NCI-H510A treated with DMSO at 0.1 percent for 48 hours (cell line): ENCODE measurements around the gene ELP5.
A peak's percentile ranks its signal among the peaks of the same experiment; 100 is the strongest.

Experiments
- DNase-seq: peaks from one replicate; lab custom pipeline; 2025; lab: John Stamatoyannopoulos, UW

ELP5 gene

DNA sequence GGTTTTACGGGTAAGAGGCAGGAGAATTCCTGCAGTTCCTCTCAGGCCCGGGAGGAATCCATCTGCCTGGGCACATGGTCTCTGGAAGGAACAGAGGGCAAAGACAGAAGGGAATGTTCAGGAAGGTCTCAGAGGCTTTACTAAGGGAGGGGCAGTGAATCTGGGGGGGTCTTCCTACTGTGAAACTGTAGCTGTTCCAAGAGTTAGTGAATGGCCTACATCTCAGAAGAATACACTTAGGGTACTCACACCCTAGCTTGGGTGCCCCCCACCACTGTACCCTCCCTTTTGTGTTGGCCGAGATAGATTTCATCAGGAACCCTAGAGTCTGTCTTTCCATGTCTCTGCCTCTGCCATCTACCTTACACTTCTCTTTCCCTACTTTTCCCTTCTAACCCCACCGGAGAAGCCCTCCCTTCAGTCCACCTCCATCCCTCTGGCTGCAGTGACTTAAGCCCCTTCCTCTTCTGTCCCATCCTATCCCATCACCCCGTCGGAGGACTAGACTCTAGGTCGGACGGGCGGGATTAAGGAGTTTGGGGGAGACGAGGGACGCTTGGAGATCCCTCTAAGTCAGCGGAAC is 32.7 kb upstream of the ELP5 start:
- DNase-seq = no peak

DNA sequence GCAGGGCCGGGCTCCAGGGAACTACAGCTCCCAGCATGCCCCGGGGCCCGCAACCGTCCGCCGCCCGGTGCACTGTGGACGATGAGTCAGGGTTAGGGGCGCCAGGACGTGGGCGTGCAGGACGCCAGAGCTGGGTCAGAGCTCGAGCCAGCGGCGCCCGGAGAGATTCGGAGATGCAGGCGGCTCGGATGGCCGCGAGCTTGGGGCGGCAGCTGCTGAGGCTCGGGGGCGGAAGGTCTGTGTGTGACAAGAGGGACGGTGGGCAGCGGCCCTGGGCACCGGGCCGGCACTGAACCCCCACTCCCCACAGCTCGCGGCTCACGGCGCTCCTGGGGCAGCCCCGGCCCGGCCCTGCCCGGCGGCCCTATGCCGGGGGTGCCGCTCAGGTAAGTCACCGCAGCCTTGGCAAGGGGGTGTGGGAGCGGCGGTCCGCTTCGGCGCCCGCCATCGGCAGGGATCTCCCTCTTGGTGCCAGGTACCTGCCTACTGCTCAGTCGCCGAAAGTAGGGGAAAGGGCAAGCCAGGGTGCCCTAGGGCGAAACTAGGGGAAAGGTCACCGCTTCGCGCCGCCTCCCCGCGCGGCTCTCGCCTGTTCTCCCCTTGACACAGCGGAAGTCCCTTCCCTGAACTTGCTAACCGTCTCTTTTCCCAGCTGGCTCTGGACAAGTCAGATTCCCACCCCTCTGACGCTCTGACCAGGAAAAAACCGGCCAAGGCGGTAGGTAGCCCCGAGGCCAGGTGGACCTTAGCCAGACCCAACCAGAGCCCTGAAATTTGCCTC is 32.0 kb upstream of the ELP5 start, which contains the start of the genes ACADVL and DLG4:
Gene ACADVL (plus strand): TSS at position 127 of the 781 bp plus-strand sequence. CDS start 47 bp downstream, at position 174.
Gene DLG4 (minus strand): TSS at position 25 of the 781 bp plus-strand sequence.
- peak; percentile 52 for DNase-seq

DNA sequence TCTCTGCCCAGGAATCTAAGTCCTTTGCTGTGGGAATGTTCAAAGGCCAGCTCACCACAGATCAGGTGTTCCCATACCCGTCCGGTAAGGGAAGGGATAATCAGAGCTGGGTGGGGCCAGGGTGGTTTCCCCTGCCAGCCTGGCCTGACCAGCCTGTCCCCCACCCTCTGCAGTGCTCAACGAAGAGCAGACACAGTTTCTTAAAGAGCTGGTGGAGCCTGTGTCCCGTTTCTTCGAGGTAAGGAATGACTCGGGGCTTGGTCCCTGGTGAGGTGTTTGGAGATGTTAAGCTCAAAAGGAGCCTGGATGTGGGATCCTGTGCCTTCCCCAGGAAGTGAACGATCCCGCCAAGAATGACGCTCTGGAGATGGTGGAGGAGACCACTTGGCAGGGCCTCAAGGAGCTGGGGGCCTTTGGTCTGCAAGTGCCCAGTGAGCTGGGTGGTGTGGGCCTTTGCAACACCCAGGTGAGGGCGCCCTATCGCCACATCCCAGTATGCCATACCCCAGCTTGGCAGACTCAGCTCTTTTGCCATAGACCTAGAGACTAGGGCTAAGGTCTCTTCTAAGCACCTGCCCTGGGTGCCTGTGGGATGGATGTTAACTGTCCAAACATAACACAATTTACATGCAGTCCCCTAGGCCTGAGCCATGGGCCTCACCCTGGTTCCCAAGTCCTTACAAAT is 31.3 kb upstream of the ELP5 start:
- peak; percentile 20 for DNase-seq

DNA sequence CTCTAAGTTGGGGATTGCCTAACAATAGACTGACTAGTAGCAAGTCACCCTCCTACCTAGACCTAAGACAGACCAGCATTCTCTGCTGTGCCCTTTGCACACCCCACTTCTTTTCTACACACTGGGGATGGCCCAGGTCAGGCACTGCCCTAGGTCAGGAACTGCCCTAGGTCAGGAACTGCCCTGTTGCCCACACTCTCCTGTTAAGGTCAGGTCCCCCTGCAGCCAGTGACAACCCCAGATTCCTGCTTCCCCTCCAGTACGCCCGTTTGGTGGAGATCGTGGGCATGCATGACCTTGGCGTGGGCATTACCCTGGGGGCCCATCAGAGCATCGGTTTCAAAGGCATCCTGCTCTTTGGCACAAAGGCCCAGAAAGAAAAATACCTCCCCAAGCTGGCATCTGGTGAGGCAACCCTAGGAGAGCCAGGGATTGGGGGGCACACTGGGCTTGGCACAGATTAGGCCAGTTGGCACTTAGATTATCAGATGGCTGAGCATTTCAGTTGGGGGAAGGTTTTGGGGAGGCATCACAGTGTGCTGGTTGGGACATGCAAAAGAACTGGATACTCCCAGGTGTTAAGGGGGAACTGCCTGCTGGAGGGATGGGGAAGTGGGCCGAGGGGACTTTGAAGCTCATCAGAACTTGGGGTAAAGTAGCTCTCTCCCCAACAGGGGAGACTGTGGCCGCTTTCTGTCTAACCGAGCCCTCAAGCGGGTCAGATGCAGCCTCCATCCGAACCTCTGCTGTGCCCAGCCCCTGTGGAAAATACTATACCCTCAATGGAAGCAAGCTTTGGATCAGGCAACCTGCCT is 30.5 kb upstream of the ELP5 start:
- no peak for DNase-seq

DNA sequence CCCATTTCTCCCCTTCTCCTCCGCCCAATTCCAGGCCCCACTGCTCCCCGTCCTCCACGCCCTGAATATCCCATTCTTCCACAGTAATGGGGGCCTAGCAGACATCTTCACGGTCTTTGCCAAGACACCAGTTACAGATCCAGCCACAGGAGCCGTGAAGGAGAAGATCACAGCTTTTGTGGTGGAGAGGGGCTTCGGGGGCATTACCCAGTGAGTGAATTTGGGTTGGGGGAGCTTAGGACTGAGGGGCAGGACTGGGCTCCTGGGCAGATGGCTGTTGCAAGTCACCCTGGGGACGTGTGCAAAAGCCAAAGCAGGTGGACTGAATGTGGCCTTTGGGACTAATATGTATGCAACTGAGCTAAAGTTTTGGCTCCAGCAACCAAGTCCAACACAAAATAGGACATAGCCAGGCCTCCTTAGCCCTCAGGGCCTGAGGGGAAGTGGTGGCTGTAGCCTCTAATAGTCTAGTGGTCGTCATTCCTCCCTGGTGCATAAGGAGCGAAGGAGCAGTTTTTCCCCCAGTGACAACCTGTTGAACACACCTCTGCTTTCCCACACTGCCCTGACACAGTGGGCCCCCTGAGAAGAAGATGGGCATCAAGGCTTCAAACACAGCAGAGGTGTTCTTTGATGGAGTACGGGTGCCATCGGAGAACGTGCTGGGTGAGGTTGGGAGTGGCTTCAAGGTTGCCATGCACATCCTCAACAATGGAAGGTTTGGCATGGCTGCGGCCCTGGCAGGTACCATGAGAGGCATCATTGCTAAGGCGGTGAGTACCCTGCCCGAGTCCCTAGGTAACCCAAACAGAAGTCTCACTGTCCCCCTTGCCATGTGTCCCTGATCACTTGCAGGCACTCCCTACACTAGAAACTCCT is 29.7 kb upstream of the ELP5 start:
- DNase-seq = no peak

DNA sequence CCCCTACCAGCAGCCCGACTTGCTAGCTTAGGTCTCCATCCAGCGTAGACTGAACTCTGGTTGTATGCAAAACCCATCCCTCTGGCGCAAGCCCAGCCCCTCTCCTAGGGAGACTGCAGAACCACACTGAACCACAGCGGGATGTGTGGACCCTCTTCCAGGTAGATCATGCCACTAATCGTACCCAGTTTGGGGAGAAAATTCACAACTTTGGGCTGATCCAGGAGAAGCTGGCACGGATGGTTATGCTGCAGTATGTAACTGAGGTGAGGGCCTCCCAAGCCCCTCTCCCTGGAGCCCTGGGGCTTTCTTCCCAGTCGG is 29.1 kb upstream of the ELP5 start:
- DNase-seq = no peak

DNA sequence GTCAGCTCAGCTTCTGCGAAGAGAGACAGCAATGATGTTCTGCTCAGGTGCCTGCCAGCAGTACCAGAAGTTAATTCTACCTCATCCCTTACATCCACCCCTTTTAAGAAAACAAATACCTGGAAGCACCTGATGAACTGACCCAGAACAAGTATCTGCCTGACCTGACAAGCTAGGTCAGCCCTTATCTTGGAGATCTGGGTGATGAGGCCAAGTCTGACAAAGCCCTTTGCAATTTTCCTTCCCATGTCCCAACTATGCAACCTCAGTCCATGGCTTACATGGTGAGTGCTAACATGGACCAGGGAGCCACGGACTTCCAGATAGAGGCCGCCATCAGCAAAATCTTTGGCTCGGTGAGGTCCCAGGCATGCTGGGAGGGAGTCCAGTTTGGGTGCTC is 28.6 kb upstream of the ELP5 start:
- DNase-seq = no peak

DNA sequence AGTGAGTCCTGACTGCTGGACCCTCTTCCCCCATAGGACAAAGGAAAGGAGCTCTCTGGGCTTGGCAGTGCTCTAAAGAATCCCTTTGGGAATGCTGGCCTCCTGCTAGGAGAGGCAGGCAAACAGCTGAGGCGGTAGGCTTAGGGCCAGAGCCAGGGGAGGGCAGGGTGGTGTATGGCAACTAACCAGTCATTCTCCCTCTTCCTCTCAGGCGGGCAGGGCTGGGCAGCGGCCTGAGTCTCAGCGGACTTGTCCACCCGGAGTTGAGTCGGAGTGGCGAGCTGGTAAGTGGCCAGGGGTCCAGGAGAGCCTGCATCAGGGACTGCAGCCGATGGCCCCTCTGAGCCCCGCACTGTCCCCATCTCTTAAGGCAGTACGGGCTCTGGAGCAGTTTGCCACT is 27.9 kb upstream of the ELP5 start:
- DNase-seq = no peak

DNA sequence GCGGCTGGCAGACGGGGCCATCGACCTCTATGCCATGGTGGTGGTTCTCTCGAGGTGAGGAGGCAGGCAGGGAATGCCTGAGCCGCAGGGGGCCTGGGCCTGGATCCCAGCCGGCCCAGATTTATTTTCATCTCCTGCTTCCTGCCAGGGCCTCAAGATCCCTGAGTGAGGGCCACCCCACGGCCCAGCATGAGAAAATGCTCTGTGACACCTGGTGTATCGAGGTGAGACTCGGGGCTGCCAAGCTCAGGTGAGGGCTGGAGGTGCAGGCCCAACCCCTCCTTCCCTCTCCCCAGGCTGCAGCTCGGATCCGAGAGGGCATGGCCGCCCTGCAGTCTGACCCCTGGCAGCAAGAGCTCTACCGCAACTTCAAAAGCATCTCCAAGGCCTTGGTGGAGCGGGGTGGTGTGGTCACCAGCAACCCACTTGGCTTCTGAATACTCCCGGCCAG is 27.3 kb upstream of the ELP5 start:
- DNase-seq = no peak

DNA sequence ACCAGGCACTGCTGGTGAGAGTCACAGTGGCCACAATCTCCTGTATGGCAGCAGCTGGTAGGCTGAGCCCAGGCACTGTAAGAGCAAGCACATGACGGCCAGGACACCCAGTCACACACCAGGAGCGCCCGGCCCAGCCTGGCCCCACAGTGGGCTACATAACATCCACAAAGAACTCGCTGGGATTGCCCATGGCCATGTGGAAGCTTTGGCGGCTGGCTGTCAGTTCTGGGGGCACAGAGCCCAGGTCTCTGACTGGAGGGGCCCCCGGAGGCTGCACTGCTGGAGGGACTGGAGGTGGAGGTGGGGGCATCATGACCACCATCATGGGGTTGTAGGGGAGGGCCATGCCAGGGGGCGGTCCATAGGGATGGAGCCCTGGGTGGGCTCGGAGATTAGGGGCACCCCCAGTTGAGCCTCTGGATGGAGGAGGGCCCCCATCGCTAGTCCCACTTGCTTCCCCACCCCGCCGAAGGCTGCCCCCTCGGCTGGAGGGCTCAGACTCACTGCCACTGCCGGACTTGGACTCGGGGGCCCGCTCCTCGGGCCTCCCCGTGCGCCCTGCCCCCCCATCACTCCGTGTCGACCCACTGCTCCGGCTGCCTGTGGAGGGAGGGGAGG is 26.2 kb upstream of the ELP5 start:
- no peak for DNase-seq

DNA sequence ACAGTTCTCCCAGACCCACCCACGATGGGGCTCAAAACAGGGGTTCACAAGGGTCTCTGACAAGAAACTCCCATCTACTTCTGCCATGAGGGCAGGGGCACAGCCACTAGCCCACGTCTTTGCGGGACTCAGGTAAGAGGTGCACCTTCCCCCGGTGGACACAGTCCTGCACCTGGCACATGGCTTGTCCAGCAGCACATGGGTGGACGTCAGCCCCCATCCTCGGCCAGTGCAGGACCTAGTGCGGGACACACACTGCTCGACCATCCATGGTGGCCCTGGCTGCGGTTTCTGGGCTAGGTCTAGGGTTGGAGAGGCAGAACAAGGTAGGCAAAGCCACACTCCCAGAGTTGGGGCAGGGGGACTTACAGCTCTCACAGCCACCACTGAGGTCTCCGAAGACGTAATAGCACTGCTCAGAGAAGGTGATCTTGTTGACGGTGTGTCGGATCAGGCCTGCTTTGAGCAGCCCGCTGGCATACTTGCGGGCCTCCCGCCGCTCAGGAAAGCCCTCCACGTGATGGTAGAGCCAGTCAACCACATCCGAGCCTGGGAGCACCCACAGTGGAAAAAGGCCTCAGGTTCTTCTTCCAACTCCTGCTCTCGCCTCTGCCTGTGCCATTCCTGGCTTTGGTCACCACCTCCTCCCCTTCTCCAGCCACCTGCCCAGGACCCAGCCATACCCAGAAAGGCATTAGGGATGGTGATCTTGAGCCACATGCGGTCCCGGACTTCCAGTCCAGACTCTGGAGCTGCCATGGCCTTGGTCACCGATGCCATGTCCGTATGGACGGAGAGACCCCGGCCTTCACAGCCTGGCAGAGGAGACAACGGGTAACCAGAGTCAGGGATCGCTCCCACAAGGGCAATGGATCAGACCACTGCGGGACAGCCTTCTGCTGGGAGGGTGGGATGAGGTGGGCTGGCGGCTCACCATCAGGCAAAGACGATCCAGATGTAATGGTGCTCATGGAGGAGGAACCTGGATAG is 25.0 kb upstream of the ELP5 start:
- no peak for DNase-seq

DNA sequence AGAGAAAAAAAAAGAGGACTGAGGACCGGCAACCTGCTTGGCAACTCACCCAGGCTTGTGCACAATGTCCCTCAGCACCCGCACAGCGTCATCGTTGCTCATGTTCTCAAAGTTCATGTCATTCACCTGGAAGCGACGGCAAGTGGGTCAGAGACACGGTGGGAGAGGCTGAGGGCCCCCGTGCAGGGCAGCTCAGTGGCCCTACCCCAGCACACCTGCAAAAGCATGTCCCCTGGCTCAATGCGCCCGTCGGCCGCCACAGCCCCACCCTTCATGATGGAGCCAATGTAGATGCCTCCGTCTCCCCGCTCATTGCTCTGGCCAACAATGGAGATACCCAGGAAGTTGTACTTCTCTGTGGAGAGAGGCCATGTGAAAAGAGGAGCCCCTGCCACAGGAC is 23.1 kb upstream of the ELP5 start:
- no peak for DNase-seq

DNA sequence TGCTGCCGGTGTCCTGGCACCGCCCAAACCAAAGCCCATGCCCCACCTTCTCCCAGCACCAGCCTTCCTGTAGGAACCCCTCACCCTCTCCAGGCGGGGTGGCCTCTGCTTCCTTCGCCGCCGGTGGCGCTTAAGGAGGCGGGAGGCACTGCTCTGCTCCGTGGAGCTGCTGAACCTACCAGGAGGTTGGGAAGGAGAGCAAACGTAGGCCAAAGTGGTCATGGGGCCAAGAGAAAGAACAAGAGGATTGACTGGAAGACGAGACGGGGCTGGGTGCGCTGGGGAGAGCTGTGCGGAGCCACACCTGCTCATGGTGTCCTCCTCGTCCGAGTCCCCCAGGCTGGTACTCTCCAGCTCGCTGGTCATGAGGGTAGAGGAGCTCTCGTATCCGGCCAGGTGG is 22.5 kb upstream of the ELP5 start:
- DNase-seq = no peak

DNA sequence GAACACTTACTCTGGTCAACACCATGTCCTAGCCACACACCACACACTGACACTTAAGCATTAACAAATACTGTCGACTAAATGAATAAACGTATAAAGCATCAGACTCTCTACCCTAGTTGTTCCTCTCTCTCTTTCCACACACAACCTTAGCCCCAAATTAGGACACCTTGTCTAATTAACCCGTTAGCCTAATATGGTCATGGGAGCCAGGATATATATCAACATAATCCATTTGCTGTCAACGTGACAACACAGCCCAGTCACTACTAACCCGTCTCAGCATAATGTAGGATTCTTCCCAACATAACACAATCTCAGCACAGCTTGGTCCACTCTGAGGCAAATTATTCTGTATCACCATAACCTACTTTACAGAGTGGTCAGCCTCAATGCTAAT is 19.9 kb upstream of the ELP5 start:
- DNase-seq = no peak

DNA sequence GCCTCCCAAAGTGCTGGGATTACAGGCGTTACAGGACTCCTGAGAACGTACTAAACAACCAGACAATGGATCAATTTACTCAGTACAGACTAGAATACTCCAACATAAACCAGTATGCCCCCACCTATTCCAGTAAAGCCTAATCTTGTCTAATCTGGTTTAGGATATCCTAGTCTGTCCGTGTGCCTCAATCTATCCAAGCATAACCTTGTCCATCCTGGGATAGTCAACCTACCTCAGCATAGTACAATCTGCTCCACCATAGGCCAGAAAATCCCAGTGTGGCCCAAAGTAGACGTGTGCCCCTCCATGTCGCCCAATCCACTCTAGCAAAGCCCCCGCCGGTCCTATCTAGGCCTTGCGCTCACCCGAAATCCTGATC is 18.3 kb upstream of the ELP5 start:
- DNase-seq = peak; percentile 58

DNA sequence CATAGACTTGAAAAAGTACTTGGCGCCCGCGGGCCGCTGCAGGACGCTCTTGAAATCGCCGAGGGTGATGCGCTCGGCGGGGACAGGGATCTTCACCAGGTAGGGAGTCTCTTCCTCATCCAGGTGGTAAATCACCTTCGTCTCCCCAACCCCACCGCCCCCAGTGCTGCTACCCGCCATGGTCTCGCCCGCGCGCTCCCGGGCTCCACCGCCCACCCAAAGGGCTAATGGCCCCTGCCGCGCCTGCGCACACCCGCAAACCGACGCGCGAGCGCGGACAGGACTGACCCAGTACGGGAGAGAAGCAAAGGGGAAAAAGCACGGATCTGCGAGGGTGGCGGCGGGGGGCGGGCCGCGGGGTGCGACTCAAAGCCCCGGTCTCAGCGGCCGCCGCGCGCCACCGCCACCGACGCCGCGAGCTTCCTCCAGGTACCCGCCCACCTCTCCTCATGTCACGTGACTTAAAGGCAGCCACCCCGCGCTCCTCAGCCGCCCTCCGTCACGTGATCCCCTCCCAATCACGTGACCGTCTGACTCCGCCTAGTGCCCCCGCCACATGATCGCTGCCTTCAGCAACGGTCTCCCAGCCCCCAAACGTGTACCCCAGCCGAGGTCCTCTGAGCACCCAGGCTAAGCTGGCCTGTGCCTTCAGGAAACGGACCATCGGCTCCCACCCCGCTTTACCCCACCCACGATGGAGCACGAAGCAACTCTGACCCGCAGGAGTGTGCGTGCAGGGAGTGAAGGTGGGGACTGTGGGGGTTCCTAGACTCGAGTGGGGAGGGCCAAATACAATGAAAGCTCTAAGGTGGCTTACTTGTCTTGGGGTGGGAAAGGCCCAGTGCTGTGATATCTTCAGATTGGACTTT is 17.7 kb upstream of the ELP5 start, which contains the start of gene DVL2:
Gene DVL2 (minus strand): TSS at position 435 of the 869 bp plus-strand sequence. CDS start 255 bp downstream, at position 180.
- DNase-seq = peak; percentile 92

DNA sequence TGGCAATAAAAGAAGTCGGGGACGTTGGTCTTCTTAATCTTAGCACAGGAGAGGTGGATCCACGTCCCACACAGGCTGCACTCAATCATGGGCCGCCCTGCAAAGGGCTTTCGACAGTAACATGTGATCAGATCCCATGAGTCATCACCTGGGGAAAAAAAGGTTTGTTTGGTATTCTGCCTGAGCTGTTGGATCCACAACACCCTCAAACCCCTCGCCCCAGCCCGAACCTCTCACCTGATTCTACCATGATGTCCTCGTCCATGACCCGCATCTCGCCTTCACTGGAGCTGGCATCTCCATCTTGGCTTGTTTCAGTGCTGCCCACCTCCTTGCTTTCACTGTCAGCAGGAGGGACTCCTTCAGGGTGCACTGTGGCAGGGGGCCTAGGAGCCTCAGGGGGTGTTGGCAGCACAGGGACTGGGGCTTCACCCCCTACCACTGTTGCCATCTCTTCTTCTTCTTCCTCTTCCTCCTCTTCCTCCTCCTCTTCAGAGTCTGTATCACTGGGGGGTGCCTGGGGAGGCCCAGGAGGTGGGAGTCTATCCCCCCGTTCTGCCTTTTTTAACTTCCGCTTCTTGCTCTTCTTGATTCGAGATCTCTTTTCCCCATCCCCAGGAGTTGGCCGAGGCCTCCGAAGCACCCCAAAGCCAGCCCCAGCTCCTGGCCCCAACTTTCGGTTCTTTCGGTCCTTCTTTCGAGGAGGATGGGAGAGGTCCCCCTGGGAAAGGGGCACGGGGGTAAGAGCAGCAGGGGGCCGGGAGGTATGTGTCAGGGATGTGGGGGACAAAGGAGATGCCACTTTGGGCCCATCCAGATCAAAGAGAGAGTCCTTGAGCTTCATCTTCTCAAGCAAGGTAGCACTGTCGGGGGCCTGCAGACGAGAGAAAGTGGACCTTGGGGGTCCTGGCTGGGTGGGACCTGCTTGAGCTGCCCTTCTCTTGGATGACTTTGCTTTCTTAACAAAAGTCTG is 16.0 kb upstream of the ELP5 start:
- no peak for DNase-seq
